ENCODE results near the gene ZBTB4.

The ZBTB4 gene

DNA sequence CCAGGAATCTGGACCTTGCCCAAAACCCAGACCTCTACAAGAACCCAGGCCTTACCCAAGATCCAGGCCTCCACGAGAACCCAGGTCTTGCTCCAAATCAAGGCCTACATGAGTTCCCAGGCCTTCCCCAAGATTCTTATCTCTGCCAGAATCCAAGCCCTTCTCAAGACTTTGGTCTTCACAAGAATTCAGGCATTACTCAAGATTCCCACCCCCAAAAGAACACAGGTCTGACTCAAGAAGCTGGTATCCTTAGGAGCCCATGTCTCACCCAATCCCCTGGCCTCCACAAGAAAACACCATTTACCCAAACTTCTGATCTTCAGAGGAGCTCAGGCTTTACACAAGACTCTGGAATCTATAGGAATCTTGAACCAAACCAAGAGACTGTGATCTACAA lies 48.2 kb downstream of the ZBTB4 start:
- H3K27ac ChIP-seq (replicated peaks; ENCODE audit: low read length), result no peak overlapping the region
- H3K36me3 ChIP-seq (replicated peaks in 1 of 2; ENCODE audit: control insufficient read depth in 2 of 2, insufficient read depth in 2 of 2, low read length in 2 of 2), result no peaks in the 10 kb centered on the region
- H2BK15ac ChIP-seq (ENCODE audit: low read length), result no peak overlapping the region
- no peak overlapping the region for H3K23ac ChIP-seq (ENCODE audit: low read depth, low read length, poor library complexity)
- no peak overlapping the region for H2BK5ac ChIP-seq (ENCODE audit: low read length)
- no CpG with 5 or more reads among the region's 1 CpG for WGBS, 2 donors (ENCODE audit: extremely low coverage in 2 of 2, insufficient read length in 2 of 2, insufficient replicate concordance in 1 of 2)
- H3K4me3 ChIP-seq (ENCODE audit: low read length in 2 of 2), result no peak overlapping the region
- DNase-seq (ENCODE audit: low spot score), result no peak
- no peak overlapping the region for H2BK120ac ChIP-seq (ENCODE audit: low read depth, low read length)
- H3K4ac ChIP-seq (ENCODE audit: low read length), result no peak overlapping the region
- no peak overlapping the region for H3K4me2 ChIP-seq (ENCODE audit: insufficient read depth, low read length, poor library complexity, severe bottlenecking)
- no peak overlapping the region for H4K91ac ChIP-seq (ENCODE audit: low read depth, low read length, poor library complexity)
- H3K27me3 ChIP-seq (ENCODE audit: control insufficient read depth in 3 of 3, insufficient read depth in 3 of 3, low read depth in 1 of 3, low read length in 3 of 3), result peaks cover 8 to 10% (median 10%) of the 10 kb centered on the region in 3 experiments
- no peak overlapping the region for H4K8ac ChIP-seq (ENCODE audit: low read depth, low read length)
- no peak overlapping the region for H2BK12ac ChIP-seq (ENCODE audit: low read length)
- H3K14ac ChIP-seq (ENCODE audit: low read length), result no peak overlapping the region
- peaks cover 0 to under 1% of the 10 kb centered on the region in 2 donors for H3K9me3 ChIP-seq (replicated peaks in 1 of 2; ENCODE audit: control insufficient read depth in 2 of 2, insufficient read depth in 1 of 2, low read depth in 1 of 2, low read length in 2 of 2)
- no peak overlapping the region for H2AFZ ChIP-seq (ENCODE audit: low read length)
- no peak overlapping the region for H2AK5ac ChIP-seq (ENCODE audit: low read depth, low read length)
- H3K9ac ChIP-seq (ENCODE audit: low read depth, low read length, poor library complexity), result no peak overlapping the region
- H3K18ac ChIP-seq (ENCODE audit: low read length), result no peak overlapping the region
- peaks cover 1% of the 10 kb centered on the region for H3K79me1 ChIP-seq (ENCODE audit: low read depth, low read length)
- peaks cover 3 to 6% of the 10 kb centered on the region in 2 donors for H3K4me1 ChIP-seq (ENCODE audit: control insufficient read depth in 2 of 2, insufficient read depth in 1 of 2, low read depth in 1 of 2, low read length in 2 of 2)

GRCh38 chr17:7429722-7430121 lies 49.7 kb downstream of the ZBTB4 start:
- Histone ChIP-seq H3K14ac (ENCODE audit: low read length) (no peak overlapping the region), H3K9me3 (replicated peaks in 1 of 2; ENCODE audit: control insufficient read depth in 2 of 2, insufficient read depth in 1 of 2, low read depth in 1 of 2, low read length in 2 of 2) (no peaks in the 10 kb centered on the region), H4K91ac (ENCODE audit: low read depth, low read length, poor library complexity) (no peak overlapping the region), H4K8ac (ENCODE audit: low read depth, low read length) (peak overlapping the region; percentile 43), H3K79me1 (ENCODE audit: low read depth, low read length) (peaks cover 3% of the 10 kb centered on the region), H3K27me3 (ENCODE audit: control insufficient read depth in 3 of 3, insufficient read depth in 3 of 3, low read depth in 1 of 3, low read length in 3 of 3) (no peaks in the 10 kb centered on the region), H2AK5ac (ENCODE audit: low read depth, low read length) (peak overlapping the region; percentile 94), H3K4ac (ENCODE audit: low read length) (no peak overlapping the region), H3K36me3 (replicated peaks in 1 of 2; ENCODE audit: control insufficient read depth in 2 of 2, insufficient read depth in 2 of 2, low read length in 2 of 2) (no peaks in the 10 kb centered on the region), H3K9ac (ENCODE audit: low read depth, low read length, poor library complexity) (no peak overlapping the region), H3K27ac (replicated peaks; ENCODE audit: low read length) (no peak overlapping the region), H3K4me3 (ENCODE audit: low read length in 2 of 2) (no peak overlapping the region), H2BK5ac (ENCODE audit: low read length) (peak overlapping the region; percentile 13), H3K4me1 (ENCODE audit: control insufficient read depth in 2 of 2, insufficient read depth in 1 of 2, low read depth in 1 of 2, low read length in 2 of 2) (no peaks in the 10 kb centered on the region), H2AFZ (ENCODE audit: low read length) (no peak overlapping the region), H2BK12ac (ENCODE audit: low read length) (peak overlapping the region; percentile 63), H2BK15ac (ENCODE audit: low read length) (no peak overlapping the region), H3K23ac (ENCODE audit: low read depth, low read length, poor library complexity) (peak overlapping the region; percentile 85), H3K18ac (ENCODE audit: low read length) (no peak overlapping the region), H3K4me2 (ENCODE audit: insufficient read depth, low read length, poor library complexity, severe bottlenecking) (no peak overlapping the region), H2BK120ac (ENCODE audit: low read depth, low read length) (no peak overlapping the region)
- no CpG with 5 or more reads among the region's 10 CpGs for WGBS, 2 donors (ENCODE audit: extremely low coverage in 2 of 2, insufficient read length in 2 of 2, insufficient replicate concordance in 1 of 2)
- DNase-seq (ENCODE audit: low spot score), result no peak

- Histone ChIP-seq H2BK12ac (ENCODE audit: low read length) (peak within 1 kb of the TSS; percentile 63), H2AFZ (ENCODE audit: low read length) (no peak within 1 kb of the TSS), H3K9ac (ENCODE audit: low read depth, low read length, poor library complexity) (no peak within 1 kb of the TSS), H3K23ac (ENCODE audit: low read depth, low read length, poor library complexity) (no peak within 1 kb of the TSS), H3K9me3 (replicated peaks in 1 of 2; ENCODE audit: control insufficient read depth in 2 of 2, insufficient read depth in 1 of 2, low read depth in 1 of 2, low read length in 2 of 2) (no peaks in the 10 kb centered on the region), H4K8ac (ENCODE audit: low read depth, low read length) (no peak within 1 kb of the TSS), H3K79me1 (ENCODE audit: low read depth, low read length) (peaks cover 3% of the 10 kb centered on the region), H3K4me1 (ENCODE audit: control insufficient read depth in 2 of 2, insufficient read depth in 1 of 2, low read depth in 1 of 2, low read length in 2 of 2) (no peaks in the 10 kb centered on the region), H3K27ac (replicated peaks; ENCODE audit: low read length) (no peak within 1 kb of the TSS), H2AK5ac (ENCODE audit: low read depth, low read length) (peak within 1 kb of the TSS; percentile 97), H2BK5ac (ENCODE audit: low read length) (peak within 1 kb of the TSS; percentile 79), H3K36me3 (replicated peaks in 1 of 2; ENCODE audit: control insufficient read depth in 2 of 2, insufficient read depth in 2 of 2, low read length in 2 of 2) (no peaks in the 10 kb centered on the region), H2BK15ac (ENCODE audit: low read length) (peak within 1 kb of the TSS; percentile 87), H2BK120ac (ENCODE audit: low read depth, low read length) (no peak within 1 kb of the TSS), H3K14ac (ENCODE audit: low read length) (no peak within 1 kb of the TSS), H4K91ac (ENCODE audit: low read depth, low read length, poor library complexity) (peak within 1 kb of the TSS; percentile 22), H3K27me3 (ENCODE audit: control insufficient read depth in 3 of 3, insufficient read depth in 3 of 3, low read depth in 1 of 3, low read length in 3 of 3) (no peaks in the 10 kb centered on the region), H3K4me2 (ENCODE audit: insufficient read depth, low read length, poor library complexity, severe bottlenecking) (no peak within 1 kb of the TSS), H3K18ac (ENCODE audit: low read length) (no peak within 1 kb of the TSS), H3K4ac (ENCODE audit: low read length) (no peak within 1 kb of the TSS), H3K4me3 (ENCODE audit: low read length in 2 of 2) (peak within 1 kb of the TSS in 1 of 2 donors; percentile 44)
- DNase-seq (ENCODE audit: low spot score), result no peak
- no CpG with 5 or more reads among the region's 5 CpGs for WGBS, 2 donors (ENCODE audit: extremely low coverage in 2 of 2, insufficient read length in 2 of 2, insufficient replicate concordance in 1 of 2)
Measured at GRCh38 chr17:7428557-7428956, 50.9 kb downstream of the ZBTB4 start, which contains the start of gene SPEM3. Gene SPEM3, plus strand, starts transcription at chr17:7428857. Its CDS starts 46 bp downstream, at chr17:7428903.

GRCh38 chr17:7427549-7427948 lies 51.9 kb downstream of the ZBTB4 start:
- peak overlapping the region; percentile 97 for H2AK5ac ChIP-seq (ENCODE audit: low read depth, low read length)
- no CpG with 5 or more reads among the region's 7 CpGs for WGBS, 2 donors (ENCODE audit: extremely low coverage in 2 of 2, insufficient read length in 2 of 2, insufficient replicate concordance in 1 of 2)

More at GRCh38 chr17:7427549-7427948, 51.9 kb downstream of the ZBTB4 start:
- Histone ChIP-seq H2BK5ac (ENCODE audit: low read length) (peak overlapping the region; percentile 79), H4K8ac (ENCODE audit: low read depth, low read length) (no peak overlapping the region), H3K79me1 (ENCODE audit: low read depth, low read length) (peaks cover 3% of the 10 kb centered on the region), H3K27ac (replicated peaks; ENCODE audit: low read length) (no peak overlapping the region), H3K23ac (ENCODE audit: low read depth, low read length, poor library complexity) (no peak overlapping the region), H3K4ac (ENCODE audit: low read length) (no peak overlapping the region), H2BK120ac (ENCODE audit: low read depth, low read length) (no peak overlapping the region), H2AFZ (ENCODE audit: low read length) (no peak overlapping the region), H4K91ac (ENCODE audit: low read depth, low read length, poor library complexity) (no peak overlapping the region), H3K4me2 (ENCODE audit: insufficient read depth, low read length, poor library complexity, severe bottlenecking) (no peak overlapping the region), H3K18ac (ENCODE audit: low read length) (peak overlapping the region; percentile 65), H3K36me3 (replicated peaks in 1 of 2; ENCODE audit: control insufficient read depth in 2 of 2, insufficient read depth in 2 of 2, low read length in 2 of 2) (no peaks in the 10 kb centered on the region), H2BK12ac (ENCODE audit: low read length) (peak overlapping the region; percentile 42), H3K4me3 (ENCODE audit: low read length in 2 of 2) (no peak overlapping the region), H3K14ac (ENCODE audit: low read length) (peak overlapping the region; percentile 63), H3K9me3 (replicated peaks in 1 of 2; ENCODE audit: control insufficient read depth in 2 of 2, insufficient read depth in 1 of 2, low read depth in 1 of 2, low read length in 2 of 2) (no peaks in the 10 kb centered on the region), H3K27me3 (ENCODE audit: control insufficient read depth in 3 of 3, insufficient read depth in 3 of 3, low read depth in 1 of 3, low read length in 3 of 3) (no peaks in the 10 kb centered on the region), H2BK15ac (ENCODE audit: low read length) (peak overlapping the region; percentile 87), H3K4me1 (ENCODE audit: control insufficient read depth in 2 of 2, insufficient read depth in 1 of 2, low read depth in 1 of 2, low read length in 2 of 2) (no peaks in the 10 kb centered on the region), H3K9ac (ENCODE audit: low read depth, low read length, poor library complexity) (no peak overlapping the region)
- DNase-seq (ENCODE audit: low spot score), result no peak
